B cell (primary cell): ENCODE results near the gene TEPSIN. TPM values are rescaled to one million over a fixed set of nuclear protein-coding genes. Genes with fewer than 3 reads are reported as not detected.

Source experiments
- ATAC-seq: fragments of 200-7000 bp; cut with Tn5 transposase; one replicate; pipeline ENCODE4 v1.10.0; 2021; ENCODE audit warnings: low read depth, mild to moderate bottlenecking, moderate number of reproducible peaks, moderate library complexity
- CTCF ChIA-PET: fragments of 350-600 bp; sonication (Branson Sonifier 250); formaldehyde crosslinking; loops from one replicate; lab custom pipeline; 2021; ENCODE audit warnings: antibody characterized with exemption, inconsistent platforms; lab: Charles Lee
- POLR2A ChIA-PET: fragments of 350-600 bp; sonication (Branson Sonifier 250); formaldehyde crosslinking; loops from one replicate; lab custom pipeline; 2021; ENCODE audit warnings: antibody characterized with exemption; lab: Charles Lee
- DNase-seq: peaks from one replicate; pipeline ENCODE4 v3.0.0; 2013
- H2AFZ ChIP-seq: 2 replicates; pipeline ENCODE4 v1.6.1; 2012; ENCODE audit warnings: mild to moderate bottlenecking, low read depth, low read length; ENCODE audit not compliant: insufficient read depth, poor library complexity, severe bottlenecking
- H3K27ac ChIP-seq, 2 donors: 1 replicate in 1 of 2; 2 replicates in 1 of 2; pipeline ENCODE4 v1.5.1; 2012 to 2013; ENCODE audit warnings: low read length in 2 of 2, mild to moderate bottlenecking in 2 of 2, moderate library complexity in 1 of 2
- H3K27me3 ChIP-seq, 4 experiments: fragments of 200-600 bp in 1 of 4; sonication (generic) in 1 of 4; replicated peaks in 1 of 4; 1 replicate in 2 of 4; 2 replicates in 2 of 4; pipeline versions ENCODE4 v1.6.1 to v1.7.0; 2013 to 2016; ENCODE audit warnings: low read length in 3 of 4, mild to moderate bottlenecking in 2 of 4, mixed read lengths in 1 of 4, moderate library complexity in 1 of 4; ENCODE audit not compliant: insufficient read depth in 4 of 4, control insufficient read depth in 3 of 4; ENCODE audit errors: control extremely low read depth in 1 of 4
- H3K36me3 ChIP-seq, 2 experiments: replicated peaks in 1 of 2; 1 replicate in 1 of 2; 2 replicates in 1 of 2; pipeline versions ENCODE4 v1.6.1 to v1.7.1; 2013; ENCODE audit warnings: low read length in 1 of 2; ENCODE audit not compliant: insufficient read depth in 2 of 2, control insufficient read depth in 1 of 2; ENCODE audit errors: control extremely low read depth in 1 of 2, extremely low read depth in 1 of 2
- H3K4me1 ChIP-seq, 2 donors: fragments of 200-600 bp in 1 of 2; sonication (generic) in 1 of 2; 1 replicate in 1 of 2; 2 replicates in 1 of 2; pipeline versions ENCODE4 v1.5.1 to v1.6.1; 2013 to 2017; ENCODE audit warnings: low read length in 2 of 2; ENCODE audit not compliant: control insufficient read depth in 2 of 2, insufficient read depth in 2 of 2
- H3K4me2 ChIP-seq: replicated peaks from 2 replicates; pipeline ENCODE3; 2012; ENCODE audit warnings: mild to moderate bottlenecking, low read depth, low read length; ENCODE audit not compliant: poor library complexity, severe bottlenecking
- H3K4me3 ChIP-seq, 5 experiments: fragments of 200-600 bp in 1 of 5; sonication (generic) in 1 of 5; 1 replicate in 3 of 5; 2 replicates in 2 of 5; pipeline versions ENCODE4 v1.5.1 to v1.7.0; 2011 to 2016; ENCODE audit warnings: low read length in 4 of 5, mild to moderate bottlenecking in 4 of 5, low read depth in 2 of 5, control low read depth in 1 of 5, moderate library complexity in 1 of 5; ENCODE audit not compliant: insufficient read depth in 1 of 5; ENCODE audit errors: control extremely low read depth in 1 of 5, extremely low read depth in 1 of 5
- H3K79me2 ChIP-seq: fragments of 200-600 bp; sonication (generic); one replicate; pipeline ENCODE4 v1.6.0; 2016; ENCODE audit warnings: low read length; ENCODE audit not compliant: control insufficient read depth, insufficient read depth
- H3K9ac ChIP-seq: fragments of 200-600 bp; sonication (generic); 2 replicates; pipeline ENCODE4 v1.6.1; 2017; ENCODE audit warnings: mild to moderate bottlenecking, low read length, moderate library complexity
- H3K9me3 ChIP-seq, 3 donors: one replicate each; pipeline versions ENCODE4 v1.6.1 to v1.7.1; 2013; ENCODE audit warnings: low read length in 2 of 3; ENCODE audit not compliant: control insufficient read depth in 2 of 3, insufficient read depth in 1 of 3; ENCODE audit errors: control extremely low read depth in 1 of 3
- H4K20me1 ChIP-seq: 2 replicates; pipeline ENCODE4 v1.6.0; 2012; ENCODE audit warnings: mild to moderate bottlenecking, low read length; ENCODE audit not compliant: insufficient read depth, control insufficient read depth, poor library complexity, severe bottlenecking
- H3K27ac Mint-ChIP-seq: one replicate; pipeline ENCODE4 v1.8.0; 2021; ENCODE audit warnings: mixed read lengths
- H3K27me3 Mint-ChIP-seq: one replicate; pipeline ENCODE4 v1.8.0; 2021; ENCODE audit warnings: mixed read lengths
- H3K4me1 Mint-ChIP-seq: one replicate; pipeline ENCODE4 v1.8.0; 2021; ENCODE audit warnings: mixed read lengths
- H3K4me3 Mint-ChIP-seq: one replicate; pipeline ENCODE4 v1.8.0; 2021; ENCODE audit warnings: mixed read lengths
- H3K9me3 Mint-ChIP-seq: one replicate; pipeline ENCODE4 v1.8.0; 2022; ENCODE audit warnings: mixed read lengths; ENCODE audit not compliant: insufficient read depth
- CTCF ChIP-seq: fragments of 200-600 bp; IDR thresholded peaks from one replicate; pipeline ENCODE4 v1.8.0; 2022; ENCODE audit warnings: antibody characterized with exemption, mild to moderate bottlenecking
- EZH2 ChIP-seq: IDR thresholded peaks from 2 replicates; pipeline ENCODE4 v1.6.1; 2012; ENCODE audit warnings: borderline replicate concordance, low read depth, mild to moderate bottlenecking, moderate library complexity, low read length; ENCODE audit not compliant: insufficient read depth, poor library complexity, severe bottlenecking
- WGBS: methylation state at CpG from one replicate; pipeline ENCODE4 v1.1.5; 2013; ENCODE audit warnings: missing lambda C conversion rate; ENCODE audit not compliant: insufficient coverage; 5-methylcytosine and 5-hydroxymethylcytosine counted together
- intact Hi-C: fragments of 100-400 bp; cut with micrococcal nuclease; formaldehyde crosslinking; loops from one replicate; pipeline ENCODE4 v1.10.0; 2022
- polyA plus RNA-seq: library from polyadenylated mRNA; depleted of rRNA; stranded (reverse); fragments of >200 nt; gene quantifications from 2 replicates; pipeline ENCODE4 v1.2.3, GENCODE V29; 2012
- total RNA-seq, 2 donors: library from RNA; stranded (reverse); fragments of 120-200 nt in 1 of 2; gene quantifications; 1 replicate in 1 of 2; 2 replicates in 1 of 2; pipeline versions ENCODE4 v1.2.3 to v1.2.4, GENCODE V29; 2013 to 2022

Gene TEPSIN
- total and polyA plus RNA-seq, 2 donors (not counting 1 experiment from before 2014, with no cell fraction given): 180 to 273 TPM

- peaks cover 22% of the 10 kb centered on the region for H3K79me2 ChIP-seq
- H3K27ac ChIP-seq: no peak overlapping the region
- no peak overlapping the region for H2AFZ ChIP-seq
- no peaks in the 10 kb centered on the region for H3K9me3 Mint-ChIP-seq
- H3K27me3 ChIP-seq: no peaks in the 10 kb centered on the region
- H3K27me3 Mint-ChIP-seq: no peaks in the 10 kb centered on the region
- no peak overlapping the region for H3K9ac ChIP-seq
- POLR2A ChIA-PET: no interaction called here
- peaks cover 0 to 4% of the 10 kb centered on the region in 2 experiments for H3K36me3 ChIP-seq
- no peak overlapping the region for H3K4me2 ChIP-seq
- no peaks in the 10 kb centered on the region for H3K9me3 ChIP-seq
- H3K27ac Mint-ChIP-seq: no peak overlapping the region
- no peak overlapping the region for H3K4me3 Mint-ChIP-seq
- peaks cover 3% of the 10 kb centered on the region in 2 donors for H3K4me1 ChIP-seq
- ATAC-seq (no peak), DNase-seq (no peak)
- no peak overlapping the region for H3K4me3 ChIP-seq
- H3K4me1 Mint-ChIP-seq: peaks cover 12% of the 10 kb centered on the region
- intact Hi-C loops: no loop called here
- CTCF ChIA-PET: interaction anchor here (0.9 kb wide), 1 partner anchor 188 kb away, joined by 3 read pairs; no protein-coding TSS in a partner anchor
- H4K20me1 ChIP-seq: no peaks in the 10 kb centered on the region
- WGBS: 50% methylated on average over 14 of the region's 14 CpGs
- TF ChIP-seq CTCF (no peak), EZH2 (no peak)
These were observed 28.0 kb downstream of the TEPSIN start for GRCh38 chr17:81210868-81211267.

- Mint-ChIP-seq H3K27me3 (no peaks in the 10 kb centered on the region), H3K4me1 (peaks cover 12% of the 10 kb centered on the region), H3K9me3 (no peaks in the 10 kb centered on the region), H3K4me3 (no peak overlapping the region), H3K27ac (no peak overlapping the region)
- Histone ChIP-seq H3K4me2 (no peak overlapping the region), H3K4me3 (no peak overlapping the region), H3K4me1 (peaks cover 3% of the 10 kb centered on the region in 2 donors), H3K79me2 (peaks cover 22% of the 10 kb centered on the region), H3K9me3 (no peaks in the 10 kb centered on the region), H3K27ac (no peak overlapping the region), H3K36me3 (peaks cover 0 to 7% of the 10 kb centered on the region in 2 experiments), H3K27me3 (no peaks in the 10 kb centered on the region), H2AFZ (no peak overlapping the region), H3K9ac (no peak overlapping the region), H4K20me1 (no peaks in the 10 kb centered on the region)
- intact Hi-C loops: no loop called here
- ATAC-seq (no peak), DNase-seq (no peak)
- CTCF ChIA-PET: interaction anchor here (0.9 kb wide), 1 partner anchor 187 kb away, joined by 3 read pairs; no protein-coding TSS in a partner anchor
- no peak for TF ChIP-seq CTCF
- TF ChIP-seq EZH2: no peak
- POLR2A ChIA-PET: no interaction called here
- 71% methylated on average over 9 of the region's 10 CpGs for WGBS
These were observed 28.4 kb downstream of the TEPSIN start for GRCh38 chr17:81210466-81210865.
